HG03521 (cell line): ENCODE measurements around the gene HNRNPC.
"Not testable (repeated sequence)": the region's sequence is repeated elsewhere in the genome, so short reads cannot be mapped to it uniquely, and the experiment has no call there.

Source experiments
- ATAC-seq: cut with Tn5 transposase; IDR thresholded peaks from one replicate; pipeline ENCODE4 v1.9.1; 2021; ENCODE audit warnings: mild to moderate bottlenecking, moderate library complexity; ENCODE audit not compliant: unreplicated experiment

HNRNPC gene

GRCh38 chr14:21272661-21273060, 3.4 kb upstream of the HNRNPC start:
- ATAC-seq, result not testable (repeated sequence)

- no peak for ATAC-seq
These were observed 508 bp downstream of the HNRNPC start for GRCh38 chr14:21268617-21269251.

- ATAC-seq, result no peak
These were observed 1.2 kb downstream of the HNRNPC start for GRCh38 chr14:21267886-21268616.

- no peak for ATAC-seq
These were observed 1.8 kb downstream of the HNRNPC start for GRCh38 chr14:21267431-21267845.

- peak; percentile 62 for ATAC-seq
These were observed 5.0 kb downstream of the HNRNPC start for GRCh38 chr14:21264025-21264801.

- ATAC-seq, result no peak
These were observed 5.8 kb downstream of the HNRNPC start for GRCh38 chr14:21263284-21264024.

GRCh38 chr14:21262410-21262809, 6.8 kb downstream of the HNRNPC start:
- ATAC-seq, result no peak

- ATAC-seq, result no peak
These were observed 7.4 kb downstream of the HNRNPC start for GRCh38 chr14:21261824-21262223.

GRCh38 chr14:21258889-21259787, 10.1 kb downstream of the HNRNPC start:
- ATAC-seq, result no peak

GRCh38 chr14:21258005-21258888, 11.0 kb downstream of the HNRNPC start:
- no peak for ATAC-seq

- no peak for ATAC-seq
These were observed 11.8 kb downstream of the HNRNPC start for GRCh38 chr14:21257394-21257909.

- ATAC-seq, result no peak
These were observed 12.5 kb downstream of the HNRNPC start for GRCh38 chr14:21256539-21257393.

GRCh38 chr14:21256102-21256447, 13.2 kb downstream of the HNRNPC start:
- not testable (repeated sequence) for ATAC-seq

- no peak for ATAC-seq
These were observed 13.7 kb downstream of the HNRNPC start for GRCh38 chr14:21255385-21256101.

GRCh38 chr14:21252149-21252548, 17.1 kb downstream of the HNRNPC start:
- ATAC-seq, result no peak

- no peak for ATAC-seq
These were observed 18.0 kb downstream of the HNRNPC start for GRCh38 chr14:21251215-21251614.

- ATAC-seq, result no peak
These were observed 20.4 kb downstream of the HNRNPC start for GRCh38 chr14:21248739-21249411.
